Endometrial microvascular endothelial cells (primary cell): ENCODE data around the gene TUT1. TPM values are rescaled to one million over a fixed set of nuclear protein-coding genes. Genes with fewer than 3 reads are reported as not detected.

Experiments used
- in situ Hi-C: cut with HindIII; loops from 2 replicates; pipeline ENCODE4 v1.10.0; 2017; ENCODE audit warnings: low sequenced_read_pairs, low pct_unique_long_range_greater_than_20kb; ENCODE audit errors: inconsistent ontology term
- total RNA-seq: library from RNA; depleted of rRNA; stranded (reverse); fragments of >200 nt; gene quantifications from one replicate; pipeline ENCODE4 v1.2.3, GENCODE V29; 2015; ENCODE audit errors: inconsistent ontology term

Gene TUT1
- total RNA-seq, 1 donor from 2014 or later, result 12.7 TPM

- in situ Hi-C loops, result loop anchor here (25.0 kb wide), 2 partner anchors 97 to 128 kb away; partner anchors contain the start of genes C11orf98, CSKMT, INTS5 and LBHD1
Observed at GRCh38 chr11:62565100-62565802, 26.1 kb downstream of the TUT1 start.

- in situ Hi-C loops, result loop anchor here (25.0 kb wide), 2 partner anchors 101 to 124 kb away; partner anchors contain the start of genes C11orf98, CSKMT, INTS5 and LBHD1
Observed at GRCh38 chr11:62561677-62562230, 29.6 kb downstream of the TUT1 start.

- in situ Hi-C loops, result loop anchor here (25.0 kb wide), 2 partner anchors 102 to 123 kb away; partner anchors contain the start of genes C11orf98, CSKMT, INTS5 and LBHD1
Observed at GRCh38 chr11:62560566-62561103, 30.7 kb downstream of the TUT1 start.

GRCh38 chr11:62559626-62560025 lies 31.7 kb downstream of the TUT1 start:
- in situ Hi-C loops, result loop anchor here (25.0 kb wide), 2 partner anchors 103 to 122 kb away; partner anchors contain the start of genes C11orf98, CSKMT, INTS5 and LBHD1

GRCh38 chr11:62559204-62559603 lies 32.1 kb downstream of the TUT1 start:
- in situ Hi-C loops, result loop anchor here (25.0 kb wide), 2 partner anchors 103 to 122 kb away; partner anchors contain the start of genes C11orf98, CSKMT, INTS5 and LBHD1

- in situ Hi-C loops, result loop anchor here (25.0 kb wide), 2 partner anchors 104 to 121 kb away; partner anchors contain the start of genes C11orf98, CSKMT, INTS5 and LBHD1
Observed at GRCh38 chr11:62558669-62559068, 32.7 kb downstream of the TUT1 start.

- in situ Hi-C loops, result loop anchor here (25.0 kb wide), 2 partner anchors 105 to 120 kb away; partner anchors contain the start of genes C11orf98, CSKMT, INTS5 and LBHD1
Observed at GRCh38 chr11:62556875-62557631, 34.3 kb downstream of the TUT1 start.

- in situ Hi-C loops, result loop anchor here (25.0 kb wide), 2 partner anchors 106 to 119 kb away; partner anchors contain the start of genes C11orf98, CSKMT, INTS5 and LBHD1
Observed at GRCh38 chr11:62556108-62556874, 35.0 kb downstream of the TUT1 start.

- in situ Hi-C loops, result loop anchor here (25.0 kb wide), 2 partner anchors 107 to 118 kb away; partner anchors contain the start of genes C11orf98, CSKMT, INTS5 and LBHD1
Observed at GRCh38 chr11:62555464-62556107, 35.7 kb downstream of the TUT1 start.

- in situ Hi-C loops, result loop anchor here (25.0 kb wide), 2 partner anchors 108 to 117 kb away; partner anchors contain the start of genes C11orf98, CSKMT, INTS5 and LBHD1
Observed at GRCh38 chr11:62554387-62555167, 36.7 kb downstream of the TUT1 start.

- in situ Hi-C loops, result loop anchor here (25.0 kb wide), 2 partner anchors 108 to 117 kb away; partner anchors contain the start of genes C11orf98, CSKMT, INTS5 and LBHD1
Observed at GRCh38 chr11:62553839-62554361, 37.4 kb downstream of the TUT1 start.

GRCh38 chr11:62553080-62553838 lies 38.1 kb downstream of the TUT1 start:
- in situ Hi-C loops, result loop anchor here (25.0 kb wide), 2 partner anchors 109 to 116 kb away; partner anchors contain the start of genes C11orf98, CSKMT, INTS5 and LBHD1

- in situ Hi-C loops, result loop anchor here (25.0 kb wide), 2 partner anchors 110 to 115 kb away; partner anchors contain the start of genes C11orf98, CSKMT, INTS5 and LBHD1
Observed at GRCh38 chr11:62552485-62553079, 38.7 kb downstream of the TUT1 start.

- in situ Hi-C loops, result loop anchor here (25.0 kb wide), 2 partner anchors 112 to 113 kb away; partner anchors contain the start of genes C11orf98, CSKMT, INTS5 and LBHD1
Observed at GRCh38 chr11:62550478-62550877, 40.8 kb downstream of the TUT1 start.
